AG09319 (cell line): Measurements from ENCODE around the gene GLS.
"Not testable (repeated sequence)": the region's sequence is repeated elsewhere in the genome, so short reads cannot be mapped to it uniquely, and the experiment has no call there.

Source experiments
- DNase-seq: peaks from one replicate; pipeline ENCODE4 v3.0.0-alpha.2; 2010; ENCODE audit warnings: low read depth; ENCODE audit errors: extremely low read depth
- CTCF ChIP-seq: IDR thresholded peaks from 2 replicates; pipeline ENCODE4 v1.5.1; 2011; ENCODE audit warnings: low read depth, mild to moderate bottlenecking, inconsistent platforms, low read length, moderate library complexity

Gene GLS

GRCh38 chr2:190881084-190881597, 520 bp downstream of the GLS start:
- TF ChIP-seq CTCF, result no peak
- DNase-seq, result no peak

GRCh38 chr2:190881598-190882410, 1.2 kb downstream of the GLS start:
- no peak for DNase-seq
- TF ChIP-seq CTCF, result no peak

GRCh38 chr2:190882411-190882766, 1.8 kb downstream of the GLS start:
- no peak for DNase-seq
- TF ChIP-seq CTCF, result no peak

GRCh38 chr2:190882856-190883582, 2.4 kb downstream of the GLS start:
- no peak for TF ChIP-seq CTCF
- DNase-seq, result no peak

- not testable (repeated sequence) for DNase-seq
Observed at GRCh38 chr2:190885844-190886243, 5.2 kb downstream of the GLS start.

- no peak for TF ChIP-seq CTCF
- DNase-seq, result no peak
Observed at GRCh38 chr2:190887089-190887488, 6.5 kb downstream of the GLS start.

GRCh38 chr2:190888449-190888848, 7.8 kb downstream of the GLS start:
- no peak for DNase-seq

More at GRCh38 chr2:190888449-190888848, 7.8 kb downstream of the GLS start:
- TF ChIP-seq CTCF, result no peak
